SK-N-SH treated with all-trans-retinoic acid at 6 μM for 48 hours (cell line): ENCODE data around the gene SPAG9.

Source experiments
- CSDC2 ChIP-seq: fragments of 250-450 bp; sonication (Bioruptor Pico); IDR thresholded peaks from 2 replicates; pipeline ENCODE4 v1.5.0; 2020; ENCODE audit warnings: mild to moderate bottlenecking, moderate library complexity
- PATZ1 ChIP-seq: fragments of 250-450 bp; sonication (Bioruptor Pico); IDR thresholded peaks from 2 replicates; pipeline ENCODE4 v1.8.0; 2020; ENCODE audit warnings: mild to moderate bottlenecking, moderate library complexity, borderline replicate concordance
- RARB ChIP-seq: fragments of 250-450 bp; sonication (Bioruptor Pico); IDR thresholded peaks from 2 replicates; pipeline ENCODE4 v1.8.0; 2021; ENCODE audit warnings: mild to moderate bottlenecking, moderate library complexity
- TCF4 ChIP-seq: fragments of 250-450 bp; sonication (Bioruptor Pico); IDR thresholded peaks from 2 replicates; pipeline ENCODE4 v1.8.0; 2021; ENCODE audit warnings: mild to moderate bottlenecking, moderate library complexity, borderline replicate concordance
- ZNF70 ChIP-seq: fragments of 450-650 bp; formaldehyde crosslinking; IDR thresholded peaks from 2 replicates; pipeline ENCODE4 v1.5.0; 2020; ENCODE audit warnings: mild to moderate bottlenecking, moderate library complexity

GRCh38 chr17:50953518-50953830 lies 167.2 kb downstream of the SPAG9 start:
- TF ChIP-seq RARB (CRISPR knock-in tag) (no peak), CSDC2 (CRISPR knock-in tag) (no peak), PATZ1 (no peak), TCF4 (CRISPR knock-in tag) (no peak), ZNF70 (CRISPR knock-in tag) (no peak)
